AG04450 (cell line): ENCODE data around the gene RANBP1. TPM values are rescaled to one million over a fixed set of nuclear protein-coding genes. Genes with fewer than 3 reads are reported as not detected.

Source experiments
- CTCF ChIA-PET: fragments of 300-600, 350-600 bp; formaldehyde crosslinking; extraction: SDS; loops from one replicate; lab custom pipeline; 2022; ENCODE audit warnings: antibody characterized with exemption, inconsistent platforms; lab: Charles Lee
- POLR2A ChIA-PET: fragments of 350-600 bp; formaldehyde crosslinking; extraction: SDS; loops from one replicate; lab custom pipeline; 2021; ENCODE audit warnings: antibody characterized with exemption, inconsistent platforms; lab: Yijun Ruan, JAX
- DNase-seq: peaks from one replicate; pipeline ENCODE4 v3.0.0-alpha.2; 2011; ENCODE audit warnings: low read depth, low spot score
- H3K27ac ChIP-seq: one replicate; pipeline ENCODE4 v1.5.1; 2012; ENCODE audit warnings: low read depth, low read length, control low read depth
- H3K27me3 ChIP-seq: one replicate; pipeline ENCODE4 v1.6.0; 2012; ENCODE audit warnings: low read length; ENCODE audit not compliant: control insufficient read depth, insufficient read depth
- H3K4me3 ChIP-seq: 2 replicates; pipeline ENCODE4 v1.5.1; 2011; ENCODE audit warnings: mild to moderate bottlenecking, low read depth, low read length, control low read depth
- H3K9me3 ChIP-seq: 2 replicates; pipeline ENCODE4 v1.5.1; 2012; ENCODE audit warnings: low read length; ENCODE audit not compliant: control insufficient read depth, insufficient read depth
- CTCF ChIP-seq: IDR thresholded peaks from 2 replicates; pipeline ENCODE4 v1.5.1; 2011; ENCODE audit warnings: low read depth, low read length, control low read depth, inconsistent platforms
- polyA plus RNA-seq: library from polyadenylated mRNA; depleted of rRNA; stranded (reverse); fragments of >200 nt; gene quantifications from 2 replicates; pipeline ENCODE4 v1.2.3, GENCODE V29; 2011

RANBP1 gene
- polyA plus RNA-seq, 1 experiment = 154 TPM

- DNase-seq = no peak
- Histone ChIP-seq H3K27me3 (no peaks in the 10 kb centered on the region), H3K4me3 (no peak overlapping the region), H3K9me3 (no peaks in the 10 kb centered on the region), H3K27ac (no peak overlapping the region)
- no peak for TF ChIP-seq CTCF
- ChIA-PET POLR2A (interaction anchor here (1.3 kb wide), 1 partner anchor 8 kb away, joined by 3 read pairs; no protein-coding TSS in a partner anchor), CTCF (no interaction called here)
These were observed 26.5 kb upstream of the RANBP1 start for GRCh38 chr22:20089226-20089976.

GRCh38 chr22:20089977-20090729, 25.8 kb upstream of the RANBP1 start:
- H3K27me3 ChIP-seq = no peaks in the 10 kb centered on the region
- CTCF ChIA-PET = interaction anchor here (1.2 kb wide), 1 partner anchor 21 kb away, joined by 3 read pairs; no protein-coding TSS in a partner anchor
- no peaks in the 10 kb centered on the region for H3K9me3 ChIP-seq
- no peak for DNase-seq
- H3K27ac ChIP-seq = peak overlapping the region; percentile 57
- POLR2A ChIA-PET = interaction anchor here (0.6 to 1.3 kb wide), 3 partner anchors 9 to 32 kb away, joined by 3 to 5 read pairs (median 5); no protein-coding TSS in a partner anchor
- TF ChIP-seq CTCF = no peak
- H3K4me3 ChIP-seq = no peak overlapping the region

DNA sequence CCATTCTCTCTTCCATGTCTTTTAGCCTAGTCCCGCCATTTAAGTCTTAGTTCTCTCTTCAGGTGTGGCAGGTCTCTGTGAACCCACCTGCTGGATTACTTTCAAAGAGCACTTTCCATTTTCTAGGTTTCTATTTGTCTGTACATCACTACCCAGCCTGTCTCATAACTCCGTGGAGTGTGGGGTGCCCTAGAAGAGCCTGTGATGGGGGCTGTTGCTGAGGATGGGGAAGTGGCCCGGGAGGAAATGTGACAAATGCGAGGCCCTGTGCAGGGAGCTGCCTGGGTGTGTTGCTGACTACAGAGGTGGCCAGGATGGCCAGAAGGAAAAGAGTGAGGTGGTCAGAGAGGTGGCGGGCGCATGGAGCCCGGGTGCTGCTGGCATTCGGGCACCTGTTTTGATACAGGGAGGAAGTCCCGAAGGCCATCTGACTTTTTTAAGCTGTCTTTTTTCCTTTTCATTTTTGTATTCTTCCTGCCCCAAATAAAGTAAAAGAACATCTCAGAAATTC, 25.1 kb upstream of the RANBP1 start:
- H3K9me3 ChIP-seq = no peaks in the 10 kb centered on the region
- CTCF ChIA-PET = interaction anchor here (1.2 kb wide), 1 partner anchor 20 kb away, joined by 3 read pairs; no protein-coding TSS in a partner anchor
- H3K4me3 ChIP-seq = no peak overlapping the region
- no peaks in the 10 kb centered on the region for H3K27me3 ChIP-seq
- DNase-seq = no peak
- no peak overlapping the region for H3K27ac ChIP-seq
- POLR2A ChIA-PET = interaction anchor here (0.6 to 1.3 kb wide), 2 partner anchors 10 to 12 kb away, joined by 3 to 5 read pairs; no protein-coding TSS in a partner anchor
- TF ChIP-seq CTCF = no peak

- no peak for DNase-seq
- H3K27ac ChIP-seq = no peak overlapping the region
These were observed 24.0 kb upstream of the RANBP1 start for GRCh38 chr22:20091690-20092476.

More at GRCh38 chr22:20091690-20092476, 24.0 kb upstream of the RANBP1 start:
- Histone ChIP-seq H3K9me3 (no peaks in the 10 kb centered on the region), H3K4me3 (no peak overlapping the region), H3K27me3 (no peaks in the 10 kb centered on the region)
- CTCF ChIA-PET = no interaction called here
- TF ChIP-seq CTCF = no peak
- POLR2A ChIA-PET = no interaction called here
